B cell (primary cell): ENCODE measurements around the gene RNF25. TPM values are rescaled to one million over a fixed set of nuclear protein-coding genes. Genes with fewer than 3 reads are reported as not detected.

Experiments used
- ATAC-seq: fragments of 200-7000 bp; cut with Tn5 transposase; one replicate; pipeline ENCODE4 v1.10.0; 2021; ENCODE audit warnings: low read depth, mild to moderate bottlenecking, moderate number of reproducible peaks, moderate library complexity
- CTCF ChIA-PET: fragments of 350-600 bp; sonication (Branson Sonifier 250); formaldehyde crosslinking; loops from one replicate; lab custom pipeline; 2021; ENCODE audit warnings: antibody characterized with exemption, inconsistent platforms; lab: Charles Lee
- POLR2A ChIA-PET: fragments of 350-600 bp; sonication (Branson Sonifier 250); formaldehyde crosslinking; loops from one replicate; lab custom pipeline; 2021; ENCODE audit warnings: antibody characterized with exemption; lab: Charles Lee
- DNase-seq: peaks from one replicate; pipeline ENCODE4 v3.0.0; 2013
- H2AFZ ChIP-seq: 2 replicates; pipeline ENCODE4 v1.6.1; 2012; ENCODE audit warnings: mild to moderate bottlenecking, low read depth, low read length; ENCODE audit not compliant: insufficient read depth, poor library complexity, severe bottlenecking
- H3K27ac ChIP-seq, 2 donors: 1 replicate in 1 of 2; 2 replicates in 1 of 2; pipeline ENCODE4 v1.5.1; 2012 to 2013; ENCODE audit warnings: low read length in 2 of 2, mild to moderate bottlenecking in 2 of 2, moderate library complexity in 1 of 2
- H3K27me3 ChIP-seq, 4 experiments: fragments of 200-600 bp in 1 of 4; sonication (generic) in 1 of 4; replicated peaks in 1 of 4; 1 replicate in 2 of 4; 2 replicates in 2 of 4; pipeline versions ENCODE4 v1.6.1 to v1.7.0; 2013 to 2016; ENCODE audit warnings: low read length in 3 of 4, mild to moderate bottlenecking in 2 of 4, mixed read lengths in 1 of 4, moderate library complexity in 1 of 4; ENCODE audit not compliant: insufficient read depth in 4 of 4, control insufficient read depth in 3 of 4; ENCODE audit errors: control extremely low read depth in 1 of 4
- H3K36me3 ChIP-seq, 2 experiments: replicated peaks in 1 of 2; 1 replicate in 1 of 2; 2 replicates in 1 of 2; pipeline versions ENCODE4 v1.6.1 to v1.7.1; 2013; ENCODE audit warnings: low read length in 1 of 2; ENCODE audit not compliant: insufficient read depth in 2 of 2, control insufficient read depth in 1 of 2; ENCODE audit errors: control extremely low read depth in 1 of 2, extremely low read depth in 1 of 2
- H3K4me1 ChIP-seq, 2 donors: fragments of 200-600 bp in 1 of 2; sonication (generic) in 1 of 2; 1 replicate in 1 of 2; 2 replicates in 1 of 2; pipeline versions ENCODE4 v1.5.1 to v1.6.1; 2013 to 2017; ENCODE audit warnings: low read length in 2 of 2; ENCODE audit not compliant: control insufficient read depth in 2 of 2, insufficient read depth in 2 of 2
- H3K4me2 ChIP-seq: replicated peaks from 2 replicates; pipeline ENCODE3; 2012; ENCODE audit warnings: mild to moderate bottlenecking, low read depth, low read length; ENCODE audit not compliant: poor library complexity, severe bottlenecking
- H3K4me3 ChIP-seq, 5 experiments: fragments of 200-600 bp in 1 of 5; sonication (generic) in 1 of 5; 1 replicate in 3 of 5; 2 replicates in 2 of 5; pipeline versions ENCODE4 v1.5.1 to v1.7.0; 2011 to 2016; ENCODE audit warnings: low read length in 4 of 5, mild to moderate bottlenecking in 4 of 5, low read depth in 2 of 5, control low read depth in 1 of 5, moderate library complexity in 1 of 5; ENCODE audit not compliant: insufficient read depth in 1 of 5; ENCODE audit errors: control extremely low read depth in 1 of 5, extremely low read depth in 1 of 5
- H3K79me2 ChIP-seq: fragments of 200-600 bp; sonication (generic); one replicate; pipeline ENCODE4 v1.6.0; 2016; ENCODE audit warnings: low read length; ENCODE audit not compliant: control insufficient read depth, insufficient read depth
- H3K9ac ChIP-seq: fragments of 200-600 bp; sonication (generic); 2 replicates; pipeline ENCODE4 v1.6.1; 2017; ENCODE audit warnings: mild to moderate bottlenecking, low read length, moderate library complexity
- H3K9me3 ChIP-seq, 3 donors: one replicate each; pipeline versions ENCODE4 v1.6.1 to v1.7.1; 2013; ENCODE audit warnings: low read length in 2 of 3; ENCODE audit not compliant: control insufficient read depth in 2 of 3, insufficient read depth in 1 of 3; ENCODE audit errors: control extremely low read depth in 1 of 3
- H4K20me1 ChIP-seq: 2 replicates; pipeline ENCODE4 v1.6.0; 2012; ENCODE audit warnings: mild to moderate bottlenecking, low read length; ENCODE audit not compliant: insufficient read depth, control insufficient read depth, poor library complexity, severe bottlenecking
- H3K27ac Mint-ChIP-seq: one replicate; pipeline ENCODE4 v1.8.0; 2021; ENCODE audit warnings: mixed read lengths
- H3K27me3 Mint-ChIP-seq: one replicate; pipeline ENCODE4 v1.8.0; 2021; ENCODE audit warnings: mixed read lengths
- H3K4me1 Mint-ChIP-seq: one replicate; pipeline ENCODE4 v1.8.0; 2021; ENCODE audit warnings: mixed read lengths
- H3K4me3 Mint-ChIP-seq: one replicate; pipeline ENCODE4 v1.8.0; 2021; ENCODE audit warnings: mixed read lengths
- H3K9me3 Mint-ChIP-seq: one replicate; pipeline ENCODE4 v1.8.0; 2022; ENCODE audit warnings: mixed read lengths; ENCODE audit not compliant: insufficient read depth
- EZH2 ChIP-seq: IDR thresholded peaks from 2 replicates; pipeline ENCODE4 v1.6.1; 2012; ENCODE audit warnings: borderline replicate concordance, low read depth, mild to moderate bottlenecking, moderate library complexity, low read length; ENCODE audit not compliant: insufficient read depth, poor library complexity, severe bottlenecking
- WGBS: methylation state at CpG from one replicate; pipeline ENCODE4 v1.1.5; 2013; ENCODE audit warnings: missing lambda C conversion rate; ENCODE audit not compliant: insufficient coverage; 5-methylcytosine and 5-hydroxymethylcytosine counted together
- intact Hi-C: fragments of 100-400 bp; cut with micrococcal nuclease; formaldehyde crosslinking; loops from one replicate; pipeline ENCODE4 v1.10.0; 2022
- polyA plus RNA-seq: library from polyadenylated mRNA; depleted of rRNA; stranded (reverse); fragments of >200 nt; gene quantifications from 2 replicates; pipeline ENCODE4 v1.2.3, GENCODE V29; 2012
- total RNA-seq, 2 donors: library from RNA; stranded (reverse); fragments of 120-200 nt in 1 of 2; gene quantifications; 1 replicate in 1 of 2; 2 replicates in 1 of 2; pipeline versions ENCODE4 v1.2.3 to v1.2.4, GENCODE V29; 2013 to 2022
- TF ChIP-seq, protein P1 (sequence below): fragments of 200-600 bp; IDR thresholded peaks from one replicate; pipeline ENCODE4 v1.8.0; 2022; ENCODE audit warnings: antibody characterized with exemption, mild to moderate bottlenecking

Gene RNF25
- total and polyA plus RNA-seq, 2 donors (not counting 1 experiment from before 2014, with no cell fraction given) = 31.7 to 35.6 TPM

DNA sequence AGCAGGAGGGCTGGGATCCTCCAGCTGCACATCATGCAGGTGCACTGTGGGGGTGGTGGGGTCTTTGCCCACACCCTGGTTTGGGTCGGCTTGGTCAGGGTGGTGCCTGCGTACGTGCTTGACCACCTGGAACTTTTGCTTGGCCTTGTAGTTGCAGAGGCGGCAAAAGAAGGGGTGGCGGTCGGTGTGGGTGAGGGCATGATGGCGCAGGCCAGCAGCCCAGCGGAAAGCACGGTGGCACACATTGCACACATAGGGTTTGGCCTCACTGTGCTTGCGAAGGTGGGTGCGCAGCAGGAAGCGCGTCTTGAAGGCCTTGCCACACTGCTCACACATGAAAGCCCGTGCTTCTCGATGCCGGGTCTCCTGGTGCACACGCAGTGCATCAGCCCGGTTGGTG lies 33.4 kb downstream of the RNF25 start:
- Histone ChIP-seq H3K27ac (no peak overlapping the region), H4K20me1 (no peaks in the 10 kb centered on the region), H3K36me3 (peaks cover 5 to 86% of the 10 kb centered on the region in 2 experiments), H3K9me3 (no peaks in the 10 kb centered on the region), H3K4me1 (no peaks in the 10 kb centered on the region), H3K4me3 (no peak overlapping the region), H3K27me3 (no peaks in the 10 kb centered on the region), H3K79me2 (no peaks in the 10 kb centered on the region), H3K9ac (no peak overlapping the region), H2AFZ (no peak overlapping the region), H3K4me2 (no peak overlapping the region)
- ATAC-seq (no peak), DNase-seq (no peak)
- Mint-ChIP-seq H3K27ac (no peak overlapping the region), H3K27me3 (no peaks in the 10 kb centered on the region), H3K9me3 (no peaks in the 10 kb centered on the region), H3K4me3 (no peak overlapping the region), H3K4me1 (no peaks in the 10 kb centered on the region)
- ChIA-PET CTCF (no interaction called here), POLR2A (no interaction called here)
- TF ChIP-seq EZH2 = no peak
- TF ChIP-seq, protein P1, sequence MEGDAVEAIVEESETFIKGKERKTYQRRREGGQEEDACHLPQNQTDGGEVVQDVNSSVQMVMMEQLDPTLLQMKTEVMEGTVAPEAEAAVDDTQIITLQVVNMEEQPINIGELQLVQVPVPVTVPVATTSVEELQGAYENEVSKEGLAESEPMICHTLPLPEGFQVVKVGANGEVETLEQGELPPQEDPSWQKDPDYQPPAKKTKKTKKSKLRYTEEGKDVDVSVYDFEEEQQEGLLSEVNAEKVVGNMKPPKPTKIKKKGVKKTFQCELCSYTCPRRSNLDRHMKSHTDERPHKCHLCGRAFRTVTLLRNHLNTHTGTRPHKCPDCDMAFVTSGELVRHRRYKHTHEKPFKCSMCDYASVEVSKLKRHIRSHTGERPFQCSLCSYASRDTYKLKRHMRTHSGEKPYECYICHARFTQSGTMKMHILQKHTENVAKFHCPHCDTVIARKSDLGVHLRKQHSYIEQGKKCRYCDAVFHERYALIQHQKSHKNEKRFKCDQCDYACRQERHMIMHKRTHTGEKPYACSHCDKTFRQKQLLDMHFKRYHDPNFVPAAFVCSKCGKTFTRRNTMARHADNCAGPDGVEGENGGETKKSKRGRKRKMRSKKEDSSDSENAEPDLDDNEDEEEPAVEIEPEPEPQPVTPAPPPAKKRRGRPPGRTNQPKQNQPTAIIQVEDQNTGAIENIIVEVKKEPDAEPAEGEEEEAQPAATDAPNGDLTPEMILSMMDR = no peak
- 98% methylated on average over 18 of the region's 18 CpGs for WGBS
- intact Hi-C loops = no loop called here

DNA sequence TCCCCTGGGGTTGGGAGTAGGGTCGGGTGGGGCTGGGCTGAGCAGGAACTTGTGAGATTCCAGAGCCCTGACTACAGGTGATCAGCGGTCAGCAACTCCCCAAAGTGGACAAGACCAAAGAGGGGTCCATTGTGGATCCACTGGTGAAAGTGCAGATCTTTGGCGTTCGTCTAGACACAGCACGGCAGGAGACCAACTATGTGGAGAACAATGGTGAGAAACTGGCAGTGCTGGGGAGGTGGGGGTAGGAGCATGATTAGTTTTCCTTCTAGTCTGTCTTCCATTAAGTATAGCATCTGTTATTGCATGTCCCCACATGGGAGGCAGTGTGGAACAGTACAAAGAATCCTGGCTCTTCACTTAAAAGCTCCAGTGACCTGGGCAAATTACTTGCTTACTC lies 36.1 kb downstream of the RNF25 start:
- Histone ChIP-seq H3K4me1 (no peaks in the 10 kb centered on the region), H3K79me2 (no peaks in the 10 kb centered on the region), H3K4me3 (no peak overlapping the region), H3K36me3 (peaks cover 5 to 71% of the 10 kb centered on the region in 2 experiments), H3K27me3 (no peaks in the 10 kb centered on the region), H2AFZ (no peak overlapping the region), H3K27ac (no peak overlapping the region), H3K4me2 (no peak overlapping the region), H3K9me3 (no peaks in the 10 kb centered on the region), H4K20me1 (no peaks in the 10 kb centered on the region), H3K9ac (no peak overlapping the region)
- no peak overlapping the region for H3K4me3 Mint-ChIP-seq
- 94% methylated on average over 4 of the region's 5 CpGs for WGBS
- H3K9me3 Mint-ChIP-seq = no peaks in the 10 kb centered on the region
- intact Hi-C loops = no loop called here
- H3K27ac Mint-ChIP-seq = no peak overlapping the region
- no peak for ATAC-seq
- POLR2A ChIA-PET = no interaction called here
- no peak for DNase-seq
- no peaks in the 10 kb centered on the region for H3K27me3 Mint-ChIP-seq
- no peaks in the 10 kb centered on the region for H3K4me1 Mint-ChIP-seq
- TF ChIP-seq, protein P1 = no peak
- TF ChIP-seq EZH2 = no peak
- CTCF ChIA-PET = no interaction called here
